Activated T-cell treated with anti-CD3 and anti-CD28 coated beads for 4 hours (primary cell): Measurements from ENCODE around the gene PNMA8A.
A peak's percentile ranks its signal among the peaks of the same experiment; 100 is the strongest.

Experiments
- DNase-seq: peaks from one replicate; pipeline ENCODE4 v3.0.0-alpha.2; 2020

The PNMA8A gene

GRCh38 chr19:46491975-46492682, 20.8 kb upstream of the PNMA8A start:
- no peak for DNase-seq

GRCh38 chr19:46490774-46491173, 19.4 kb upstream of the PNMA8A start:
- no peak for DNase-seq

DNA sequence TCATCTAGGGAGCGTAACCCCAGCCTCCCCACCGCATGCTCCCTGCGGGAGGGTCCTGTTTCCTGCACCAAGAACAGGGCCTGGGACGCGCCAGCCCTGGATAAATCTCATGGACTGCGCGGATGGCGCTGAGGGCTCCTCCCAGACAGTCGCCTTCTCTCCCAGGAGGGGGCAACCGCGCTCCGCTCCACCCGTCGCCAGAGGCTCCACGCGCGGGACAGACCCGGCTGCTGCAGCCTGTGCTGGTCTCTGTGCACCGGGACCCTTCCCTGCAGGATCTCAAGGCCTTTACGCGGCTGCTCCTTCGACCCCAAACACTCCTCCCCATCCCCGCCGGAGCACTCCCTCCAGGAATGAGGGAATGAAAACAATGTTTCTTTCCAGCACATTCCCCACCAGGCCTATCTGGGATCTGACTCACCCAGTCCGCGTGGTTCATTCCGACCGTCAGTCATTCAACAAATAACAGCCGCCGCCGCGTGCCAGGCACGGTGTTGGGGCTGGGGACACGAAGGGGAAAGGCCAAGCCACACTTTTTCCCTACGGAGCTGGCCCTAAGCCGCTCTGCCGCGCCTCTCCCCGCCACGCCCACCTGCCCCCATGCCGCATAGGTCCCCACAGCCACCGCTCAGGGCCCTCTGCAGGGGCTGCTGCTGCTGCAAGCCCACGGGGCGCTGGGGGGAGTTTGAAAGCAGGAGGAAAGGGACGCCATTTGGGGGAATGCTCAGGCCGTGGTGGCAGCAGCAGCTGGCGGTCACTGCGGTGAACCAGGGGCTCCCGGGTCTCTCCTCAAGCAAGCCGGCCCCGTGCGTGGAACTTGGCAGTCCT, 18.3 kb upstream of the PNMA8A start:
- DNase-seq = no peak

DNA sequence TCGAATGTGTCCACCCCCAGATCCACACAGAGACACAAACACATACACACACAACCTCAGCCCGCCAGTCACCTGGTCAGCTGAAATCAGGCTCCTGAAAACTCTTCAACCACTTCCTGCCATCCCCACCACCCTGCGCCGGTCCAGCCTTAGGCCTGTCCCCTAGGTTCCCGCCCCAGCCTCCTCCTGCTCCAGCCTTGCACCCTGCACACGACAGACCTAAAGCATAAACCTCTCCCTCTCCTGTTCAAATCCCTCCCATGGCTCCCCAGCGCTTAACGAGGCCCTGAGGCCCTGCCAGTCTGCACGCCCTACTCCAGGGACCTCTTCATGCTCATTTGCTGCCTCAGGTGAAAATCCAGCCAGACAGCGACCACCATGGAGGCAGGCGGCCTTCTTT, 17.2 kb upstream of the PNMA8A start:
- no peak for DNase-seq

GRCh38 chr19:46487802-46488445, 16.6 kb upstream of the PNMA8A start:
- peak; percentile 79 for DNase-seq

DNA sequence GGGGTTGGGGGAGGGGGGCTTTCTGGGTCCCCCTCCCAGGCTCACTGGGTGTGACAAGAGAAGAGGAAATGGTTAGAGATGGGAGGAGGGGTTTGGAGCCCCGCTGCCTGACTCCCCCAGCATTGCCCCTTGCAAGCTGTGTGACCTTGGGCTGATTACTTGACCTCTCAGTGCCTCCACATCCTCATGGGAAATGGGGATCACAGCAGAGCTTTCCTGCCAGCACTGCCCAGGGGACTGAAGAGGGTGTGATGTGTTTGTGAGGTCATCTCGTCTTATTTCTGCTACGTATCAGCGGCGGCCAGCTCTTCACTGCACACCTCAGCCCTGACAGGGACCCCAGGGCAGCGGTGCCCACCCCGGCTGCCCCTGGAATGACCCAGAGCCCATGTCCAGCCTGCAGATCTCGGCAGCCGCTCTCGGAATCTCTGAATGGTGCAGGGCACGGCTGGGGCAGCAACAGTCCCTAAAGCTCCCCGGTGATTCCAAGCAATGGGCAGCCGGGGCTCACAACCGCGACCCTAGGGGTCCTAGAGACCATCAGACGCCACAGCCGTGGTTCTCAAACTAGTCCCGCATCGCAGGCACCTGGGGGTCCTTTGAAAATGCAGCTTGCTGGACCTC, 15.9 kb upstream of the PNMA8A start:
- DNase-seq = no peak

- DNase-seq = no peak
These were observed 15.0 kb upstream of the PNMA8A start for GRCh38 chr19:46486358-46486757.

DNA sequence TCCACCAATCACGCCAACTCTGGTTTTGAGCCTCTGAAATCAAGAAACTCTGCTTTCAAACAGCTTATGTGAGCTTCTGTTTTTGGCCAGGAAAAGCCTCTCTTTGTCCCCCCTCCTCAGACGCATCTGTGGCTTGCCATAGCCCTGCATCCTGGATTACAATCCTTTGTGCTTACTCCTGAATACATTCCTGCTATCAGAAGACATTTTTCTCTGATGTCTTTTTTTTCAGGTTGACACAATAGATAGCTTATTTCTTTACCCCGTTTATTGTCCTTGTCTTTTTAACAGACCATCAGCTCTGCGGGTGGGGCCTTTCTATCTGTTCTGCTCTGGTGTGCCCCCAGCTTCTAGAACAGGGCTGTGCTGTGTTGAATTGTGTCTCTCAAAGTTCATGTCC, 13.3 kb upstream of the PNMA8A start:
- no peak for DNase-seq

DNA sequence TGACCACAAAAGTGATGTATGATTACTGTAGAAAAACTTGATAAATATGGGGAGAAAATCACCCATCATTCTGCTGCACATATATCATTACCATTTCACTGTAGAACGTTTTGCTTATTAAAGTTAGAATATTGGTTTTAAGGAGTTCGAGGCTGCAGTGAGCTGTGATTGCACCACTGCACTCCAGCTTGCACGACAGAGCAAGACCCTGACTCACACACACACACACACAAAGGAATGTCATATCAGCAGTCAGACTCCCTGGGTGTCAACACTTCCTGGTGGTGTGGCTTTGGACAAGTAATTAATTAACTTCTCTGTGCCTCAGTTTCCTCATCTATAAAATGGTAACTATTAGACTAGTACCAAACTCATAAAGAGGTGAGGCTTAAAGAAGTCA, 11.3 kb upstream of the PNMA8A start:
- no peak for DNase-seq

DNA sequence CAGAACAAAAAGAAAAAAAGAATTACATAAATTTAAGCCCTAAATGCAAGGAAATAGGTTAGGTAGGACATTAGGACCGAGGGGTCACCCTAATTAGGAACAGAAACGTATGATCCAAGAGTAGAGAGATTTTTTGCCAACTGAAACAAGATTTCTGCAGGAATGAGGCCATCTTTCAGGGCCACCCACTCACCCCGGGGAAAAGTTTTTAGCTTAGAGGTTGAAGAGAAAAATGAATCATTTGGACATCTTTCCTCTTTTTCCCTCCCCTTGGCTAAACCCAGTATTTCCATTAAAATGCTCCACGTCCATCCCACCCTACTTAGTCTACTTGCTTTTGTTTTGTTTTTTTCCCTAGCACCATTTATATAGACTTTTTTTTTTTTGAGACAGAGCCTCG, 10.6 kb upstream of the PNMA8A start:
- no peak for DNase-seq

DNA sequence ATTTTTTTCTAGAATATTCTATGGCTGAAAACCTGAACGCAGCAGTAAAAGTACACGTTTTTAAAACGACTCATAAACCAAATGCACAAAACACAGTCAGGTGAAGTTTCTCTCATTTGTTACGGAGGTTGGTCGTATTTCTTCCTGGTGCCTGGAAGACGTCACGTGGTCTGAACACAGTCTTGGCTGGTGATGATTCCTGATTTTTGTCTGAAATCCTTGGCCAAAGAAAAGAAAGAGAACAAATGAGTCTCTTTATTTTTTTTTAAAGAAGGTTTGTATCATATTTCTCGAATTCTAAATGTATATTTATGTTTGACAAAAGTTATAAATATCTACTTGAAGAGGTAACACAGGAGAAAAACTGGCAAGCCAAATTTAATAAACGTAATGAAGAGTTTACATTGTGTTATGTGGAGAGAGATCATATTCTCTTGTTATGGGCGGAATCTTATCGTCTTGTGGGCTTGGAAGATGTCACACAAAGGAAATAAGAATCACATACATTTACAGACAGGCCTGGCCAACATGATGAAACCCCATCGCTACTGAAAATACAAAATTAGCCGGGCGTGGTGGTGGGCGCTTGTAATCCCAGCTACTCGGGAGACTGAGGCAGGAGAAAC, 10.0 kb upstream of the PNMA8A start:
- DNase-seq = no peak

- DNase-seq = no peak
These were observed 9.1 kb upstream of the PNMA8A start for GRCh38 chr19:46480415-46480814.

DNA sequence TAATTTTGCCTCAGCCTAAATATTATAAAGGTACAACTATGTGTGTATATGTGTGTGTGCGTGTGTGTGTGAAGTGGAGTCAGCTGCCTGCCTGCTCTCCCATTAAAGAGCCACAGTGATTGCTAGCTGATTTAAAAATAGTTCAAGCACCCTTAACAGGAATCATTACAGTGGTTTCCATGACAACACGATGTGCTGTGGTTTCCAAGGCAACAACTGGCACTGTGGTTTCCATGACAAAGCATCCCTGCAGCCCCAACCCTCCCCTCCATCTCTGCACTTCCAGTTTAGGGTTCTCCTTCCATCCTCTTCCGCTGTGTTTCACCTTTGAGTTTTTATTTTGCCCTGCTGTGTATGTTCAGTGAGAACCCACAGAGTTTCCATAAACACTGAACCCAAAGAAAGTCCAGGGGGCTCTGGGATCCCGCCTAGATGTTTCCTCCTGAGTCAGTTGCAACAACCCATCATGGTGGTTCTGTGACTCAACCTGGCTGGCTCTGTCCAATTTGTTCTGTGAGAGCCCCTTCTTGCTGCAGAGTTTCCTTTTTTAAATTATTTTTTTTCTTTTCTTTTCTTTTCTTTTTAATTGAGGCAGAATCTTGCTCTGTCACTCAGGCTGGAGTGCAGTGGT, 7.1 kb upstream of the PNMA8A start:
- DNase-seq = no peak

- no peak for DNase-seq
These were observed 4.6 kb upstream of the PNMA8A start for GRCh38 chr19:46475986-46476385.

- DNase-seq = no peak
These were observed 2.8 kb upstream of the PNMA8A start for GRCh38 chr19:46474211-46474610.

DNA sequence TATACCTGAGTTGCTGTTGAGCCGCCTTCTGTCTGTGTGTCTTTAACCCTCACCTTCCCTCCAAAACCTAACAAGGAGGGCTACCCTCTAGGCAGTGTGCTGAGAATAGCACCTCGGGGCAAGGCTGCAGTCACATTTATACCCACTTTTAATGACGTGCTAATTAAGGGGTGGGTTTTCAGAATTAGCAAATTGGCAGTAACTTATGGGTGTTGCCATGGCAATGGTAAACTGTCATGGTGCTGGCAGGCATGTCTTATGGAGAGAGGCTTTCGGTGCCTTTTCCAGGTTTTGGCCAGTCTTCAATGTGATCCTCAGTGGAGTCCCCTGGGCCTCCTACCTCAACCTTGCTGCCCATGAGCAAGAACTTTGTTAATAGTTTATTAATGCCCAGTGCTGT, 1.2 kb upstream of the PNMA8A start:
- DNase-seq = no peak

GRCh38 chr19:46471811-46472543, 614 bp upstream of the PNMA8A start:
- no peak for DNase-seq

- no peak for DNase-seq
These were observed 987 bp downstream of the PNMA8A start for GRCh38 chr19:46470376-46470775.

DNA sequence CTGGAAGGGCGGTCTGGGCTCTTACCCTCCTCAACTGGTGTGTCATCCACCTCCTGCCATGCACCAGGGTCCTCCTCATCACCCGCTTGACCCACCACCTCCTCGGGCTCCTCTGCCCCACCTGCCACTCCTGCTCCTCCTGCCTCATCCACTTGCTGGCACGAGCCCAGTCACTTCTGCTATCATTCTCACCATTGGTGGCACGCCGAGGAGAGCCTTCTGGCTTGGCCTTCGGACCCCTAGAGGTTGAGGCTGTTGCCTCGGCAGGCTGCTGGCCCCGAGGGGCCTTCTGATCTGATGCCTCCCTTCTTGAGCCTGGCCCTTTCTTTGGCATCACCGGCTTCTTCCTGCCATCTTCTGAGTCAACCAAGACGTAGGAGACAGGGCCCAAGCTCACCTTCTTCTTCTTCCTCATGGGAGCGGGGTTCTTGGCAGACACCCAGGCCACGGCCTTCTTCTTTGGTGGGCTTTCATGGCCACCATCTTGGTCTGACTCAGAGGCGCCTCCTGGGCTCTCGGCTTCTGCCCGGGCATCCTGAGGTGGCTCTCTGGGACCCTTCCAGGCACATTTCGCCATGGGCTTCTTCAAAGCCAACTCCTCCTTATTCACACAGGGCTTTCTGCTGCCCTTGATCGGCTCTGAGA, 1.7 kb downstream of the PNMA8A start:
- no peak for DNase-seq

- no peak for DNase-seq
These were observed 4.7 kb downstream of the PNMA8A start for GRCh38 chr19:46466536-46467196.

- DNase-seq = no peak
These were observed 7.8 kb downstream of the PNMA8A start for GRCh38 chr19:46463516-46463915.
